IPS DF 6.9 (cell line): ENCODE results near the gene PRRC1.
"Not testable (repeated sequence)": the region's sequence is repeated elsewhere in the genome, so short reads cannot be mapped to it uniquely, and the experiment has no call there.

Experiments
- DNase-seq: peaks from one replicate; pipeline ENCODE4 v3.0.0-alpha.2; 2013; ENCODE audit warnings: low read depth, low spot score
- H3K27ac ChIP-seq: one replicate; pipeline ENCODE4 v1.5.1; 2013; ENCODE audit warnings: low read length, control low read depth
- H3K27me3 ChIP-seq: 2 replicates; pipeline ENCODE4 v1.6.1; 2013; ENCODE audit warnings: mild to moderate bottlenecking, low read length; ENCODE audit not compliant: control insufficient read depth, insufficient read depth
- H3K36me3 ChIP-seq: 2 replicates; pipeline ENCODE4 v1.6.1; 2013; ENCODE audit warnings: low read length; ENCODE audit not compliant: control insufficient read depth, insufficient read depth
- H3K4me1 ChIP-seq: 2 replicates; pipeline ENCODE4 v1.6.1; 2013; ENCODE audit warnings: low read length; ENCODE audit not compliant: control insufficient read depth, insufficient read depth
- H3K4me3 ChIP-seq: 2 replicates; pipeline ENCODE4 v1.5.1; 2013; ENCODE audit warnings: mild to moderate bottlenecking, low read length
- H3K9me3 ChIP-seq: 2 replicates; pipeline ENCODE4 v1.6.1; 2013; ENCODE audit warnings: low read length, inconsistent platforms; ENCODE audit not compliant: control insufficient read depth, insufficient read depth
- WGBS: extraction: QIAGEN DNeasy Blood & Tissue Kit; methylation state at CpG from one replicate; pipeline ENCODE4 v1.1.7; 2013; ENCODE audit warnings: mixed read lengths, missing lambda C conversion rate; ENCODE audit not compliant: insufficient read length, insufficient coverage; 5-methylcytosine and 5-hydroxymethylcytosine counted together

PRRC1 gene

GRCh38 chr5:127545249-127545648, 27.8 kb downstream of the PRRC1 start:
- not testable (repeated sequence) for H3K4me1 ChIP-seq, H3K9me3 ChIP-seq, H3K4me3 ChIP-seq, DNase-seq, H3K36me3 ChIP-seq, H3K27ac ChIP-seq, H3K27me3 ChIP-seq
- WGBS: no CpG with 5 or more reads among the region's 1 CpG

GRCh38 chr5:127549551-127549950, 32.1 kb downstream of the PRRC1 start:
- no peak overlapping the region for H3K4me3 ChIP-seq
- no peak overlapping the region for H3K27ac ChIP-seq
- peaks cover 9% of the 10 kb centered on the region; the same call in 1 of the 2 replicates for H3K36me3 ChIP-seq
- WGBS: no CpG with 5 or more reads among the region's 2 CpGs
- H3K4me1 ChIP-seq: no peaks in the 10 kb centered on the region
- H3K27me3 ChIP-seq: no peaks in the 10 kb centered on the region
- no peak for DNase-seq
- no peaks in the 10 kb centered on the region for H3K9me3 ChIP-seq

- DNase-seq: no peak
- Histone ChIP-seq H3K9me3 (no peaks in the 10 kb centered on the region), H3K4me3 (no peak overlapping the region), H3K4me1 (no peaks in the 10 kb centered on the region), H3K27ac (no peak overlapping the region), H3K36me3 (peaks cover 9% of the 10 kb centered on the region; the same call in 1 of the 2 replicates), H3K27me3 (no peaks in the 10 kb centered on the region)
- no CpG with 5 or more reads among the region's 5 CpGs for WGBS
Measured at GRCh38 chr5:127550652-127551409, 33.4 kb downstream of the PRRC1 start.

DNA sequence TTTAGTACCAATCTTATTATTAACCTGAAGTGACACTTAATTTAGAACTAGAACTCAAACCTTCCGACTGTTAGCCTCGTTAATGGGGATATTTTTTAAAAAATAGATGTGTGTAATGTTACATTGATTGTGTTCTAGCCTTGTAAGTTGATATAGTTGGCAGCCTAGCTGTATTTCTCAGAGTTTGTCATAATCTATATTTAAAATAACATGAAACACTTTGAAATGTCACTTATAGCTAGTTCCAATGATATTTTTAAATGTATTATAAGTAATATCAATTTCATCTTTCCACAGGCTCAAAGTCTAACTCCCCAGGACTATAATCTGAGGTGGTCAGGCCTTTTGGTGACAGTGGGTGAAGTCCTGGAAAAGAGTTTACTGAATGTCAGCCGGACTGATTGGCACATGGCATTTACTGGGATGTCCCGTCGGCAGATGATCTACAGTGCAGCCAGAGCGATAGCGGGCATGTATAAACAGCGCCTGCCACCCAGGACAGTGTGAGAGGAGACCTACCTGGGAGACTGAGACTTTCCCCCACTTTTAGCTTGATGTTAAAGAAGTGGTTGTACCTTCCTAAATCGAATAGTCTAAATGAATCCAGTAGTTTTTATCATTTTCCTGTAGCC, 34.1 kb downstream of the PRRC1 start:
- no peaks in the 10 kb centered on the region for H3K4me1 ChIP-seq
- no peak overlapping the region for H3K27ac ChIP-seq
- WGBS: no CpG with 5 or more reads among the region's 9 CpGs
- H3K4me3 ChIP-seq: no peak overlapping the region
- peaks cover 9% of the 10 kb centered on the region; the same call in 1 of the 2 replicates for H3K36me3 ChIP-seq
- DNase-seq: no peak
- no peaks in the 10 kb centered on the region for H3K27me3 ChIP-seq
- no peaks in the 10 kb centered on the region for H3K9me3 ChIP-seq

- no peak for DNase-seq
- peaks cover 9% of the 10 kb centered on the region; the same call in 1 of the 2 replicates for H3K36me3 ChIP-seq
- no CpG with 5 or more reads among the region's 1 CpG for WGBS
- no peak overlapping the region for H3K27ac ChIP-seq
- H3K27me3 ChIP-seq: no peaks in the 10 kb centered on the region
- H3K4me3 ChIP-seq: no peak overlapping the region
- no peaks in the 10 kb centered on the region for H3K4me1 ChIP-seq
- no peaks in the 10 kb centered on the region for H3K9me3 ChIP-seq
Measured at GRCh38 chr5:127555826-127556225, 38.4 kb downstream of the PRRC1 start.

GRCh38 chr5:127556609-127557334, 39.3 kb downstream of the PRRC1 start:
- no peaks in the 10 kb centered on the region for H3K9me3 ChIP-seq
- no peak overlapping the region for H3K27ac ChIP-seq
- no CpG with 5 or more reads among the region's 3 CpGs for WGBS
- no peak for DNase-seq
- H3K36me3 ChIP-seq: peaks cover 7% of the 10 kb centered on the region; the same call in 1 of the 2 replicates
- H3K4me1 ChIP-seq: no peaks in the 10 kb centered on the region
- H3K4me3 ChIP-seq: no peak overlapping the region
- H3K27me3 ChIP-seq: no peaks in the 10 kb centered on the region

DNA sequence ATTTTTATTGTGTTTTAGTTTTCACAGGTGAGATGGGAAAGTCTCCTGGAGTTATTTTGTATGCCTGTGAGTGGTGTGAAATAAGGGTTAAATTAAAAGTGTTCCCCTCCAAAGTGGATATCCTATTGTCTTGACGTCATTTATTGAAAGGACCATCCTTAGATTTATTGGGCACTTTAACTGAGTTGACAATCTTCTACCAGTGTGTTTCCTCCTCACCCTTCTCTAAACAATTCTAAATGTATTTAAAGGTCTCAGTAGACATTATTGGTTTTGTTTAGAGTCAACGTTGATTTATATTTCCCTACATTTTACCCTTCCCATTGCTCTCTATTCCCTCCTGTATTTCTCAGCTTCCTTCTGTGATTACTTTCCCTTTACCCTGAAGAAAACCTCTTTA, 40.8 kb downstream of the PRRC1 start:
- Histone ChIP-seq H3K4me3 (no peak overlapping the region), H3K27me3 (no peaks in the 10 kb centered on the region), H3K4me1 (no peaks in the 10 kb centered on the region), H3K36me3 (peaks cover 4% of the 10 kb centered on the region; the same call in 1 of the 2 replicates), H3K27ac (no peak overlapping the region), H3K9me3 (no peaks in the 10 kb centered on the region)
- WGBS: no CpG with 5 or more reads among the region's 2 CpGs
- no peak for DNase-seq

DNA sequence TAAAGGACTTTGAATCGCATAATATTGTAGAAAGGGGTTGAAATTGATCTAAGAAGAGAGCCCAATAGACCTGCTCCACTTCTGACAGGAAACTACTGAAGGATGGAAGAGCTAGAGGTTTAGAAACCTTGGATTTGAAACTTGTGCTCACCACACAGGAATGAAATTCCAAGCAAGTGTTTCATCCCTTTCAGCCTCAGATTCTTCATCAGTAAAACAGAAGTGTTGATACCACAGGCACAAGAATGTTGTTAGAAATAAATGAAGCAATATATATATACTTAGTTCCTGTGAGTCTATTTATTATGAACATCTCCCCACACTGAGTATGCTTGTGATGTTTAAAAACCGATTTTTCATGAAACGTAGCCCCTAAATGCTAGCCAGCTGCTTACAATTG, 43.8 kb downstream of the PRRC1 start:
- Histone ChIP-seq H3K36me3 (no peaks in the 10 kb centered on the region), H3K27ac (no peak overlapping the region), H3K4me3 (no peak overlapping the region), H3K4me1 (no peaks in the 10 kb centered on the region), H3K9me3 (no peaks in the 10 kb centered on the region), H3K27me3 (no peaks in the 10 kb centered on the region)
- whole genome bisulfite sequencing: no CpG with 5 or more reads among the region's 3 CpGs
- DNase-seq: no peak

GRCh38 chr5:127562252-127562651, 44.8 kb downstream of the PRRC1 start:
- Histone ChIP-seq H3K27me3 (no peaks in the 10 kb centered on the region), H3K27ac (no peak overlapping the region), H3K4me1 (no peaks in the 10 kb centered on the region), H3K4me3 (no peak overlapping the region), H3K9me3 (no peaks in the 10 kb centered on the region), H3K36me3 (no peaks in the 10 kb centered on the region)
- peak; percentile 35 for DNase-seq
- no CpG with 5 or more reads among the region's 3 CpGs for WGBS

GRCh38 chr5:127563136-127563535, 45.7 kb downstream of the PRRC1 start:
- Histone ChIP-seq H3K4me3 (no peak overlapping the region), H3K36me3 (no peaks in the 10 kb centered on the region), H3K27me3 (no peaks in the 10 kb centered on the region), H3K9me3 (no peaks in the 10 kb centered on the region), H3K27ac (no peak overlapping the region), H3K4me1 (no peaks in the 10 kb centered on the region)
- no peak for DNase-seq
- no CpG with 5 or more reads among the region's 2 CpGs for whole genome bisulfite sequencing
